A549 (cell line): ENCODE data around the gene NUDT16L1. TPM values are rescaled to one million over a fixed set of nuclear protein-coding genes. Genes with fewer than 3 reads are reported as not detected.

Experiments
- ATAC-seq, 2 experiments: fragments of 200-7000 bp in 1 of 2; fragments of >200 bp in 1 of 2; cut with Nextera tagmentation in 1 of 2; cut with Tn5 transposase in 1 of 2; 3 replicates each; pipeline versions ENCODE4 v1.8.0 to v1.9.1; 2018 to 2020; ENCODE audit warnings: mild to moderate bottlenecking in 1 of 2, moderate library complexity in 1 of 2
- CTCF ChIA-PET: fragments of 300-600 bp; sonication (Branson Sonifier 250); formaldehyde crosslinking; extraction: SDS; loops from one replicate; lab custom pipeline; 2021; ENCODE audit warnings: antibody characterized with exemption, inconsistent platforms; lab: Yijun Ruan, JAX
- POLR2A ChIA-PET: fragments of 350-600 bp; formaldehyde crosslinking; extraction: SDS; loops from one replicate; lab custom pipeline; 2021; ENCODE audit warnings: antibody characterized with exemption, inconsistent platforms; lab: Yijun Ruan, JAX
- DNase-seq, 2 experiments: peaks; one replicate each; pipeline versions ENCODE4 v3.0.0 to v3.0.0-alpha.2; 2011 to 2016; ENCODE audit warnings: low read depth in 1 of 2, low spot score in 1 of 2
- FAIRE-seq: peaks from 2 replicates; lab custom pipeline; 2011; peaks lifted over from hg19 to GRCh38; lab: Jason Lieb, UNC
- H3K27ac ChIP-seq, 2 experiments: fragments of >200 bp; sonication (Bioruptor Twin); formaldehyde crosslinking; 3 replicates each; pipeline ENCODE4 v1.5.1; 2016 to 2017
- H3K4me1 ChIP-seq: fragments of >200 bp; sonication (Bioruptor Twin); formaldehyde crosslinking; 3 replicates; pipeline ENCODE4 v1.6.1; 2016
- H3K4me2 ChIP-seq: fragments of >200 bp; sonication (Bioruptor Twin); formaldehyde crosslinking; 3 replicates; pipeline ENCODE4 v1.6.1; 2016
- H3K4me3 ChIP-seq: fragments of >200 bp; sonication (Bioruptor Twin); formaldehyde crosslinking; 3 replicates; pipeline ENCODE4 v1.5.1; 2016
- H3K9me3 ChIP-seq: fragments of >200 bp; sonication (Bioruptor Twin); formaldehyde crosslinking; 3 replicates; pipeline ENCODE4 v1.6.1; 2016
- ATOH8 ChIP-seq: fragments of 250-450 bp; sonication (Bioruptor Pico); IDR thresholded peaks from 2 replicates; pipeline ENCODE4 v1.5.0; 2020; ENCODE audit warnings: low read depth, mild to moderate bottlenecking, moderate library complexity
- BCL3 ChIP-seq: fragments of >200 bp; sonication (Bioruptor Twin); formaldehyde crosslinking; IDR thresholded peaks from 3 replicates; pipeline ENCODE4 v1.6.1; 2016
- BHLHE40 ChIP-seq: IDR thresholded peaks from 2 replicates; pipeline ENCODE4 v1.6.1; 2012; ENCODE audit warnings: low read depth, low read length, inconsistent platforms
- CEBPB ChIP-seq, 2 experiments: fragments of >200 bp in 1 of 2; sonication (Bioruptor Twin) in 1 of 2; formaldehyde crosslinking in 1 of 2; IDR thresholded peaks; 2 replicates each; pipeline ENCODE4 v1.6.1; 2012 to 2016
- CHD2 ChIP-seq: fragments of 150-350 bp; IDR thresholded peaks from 2 replicates; pipeline ENCODE4 v1.6.1; 2014; ENCODE audit warnings: low read length; ENCODE audit not compliant: partially characterized antibody
- E2F6 ChIP-seq: IDR thresholded peaks from 2 replicates; pipeline ENCODE4 v1.6.1; 2012; ENCODE audit warnings: low read depth, borderline replicate concordance
- ELK1 ChIP-seq: fragments of 150-350 bp; IDR thresholded peaks from 2 replicates; pipeline ENCODE4 v1.6.1; 2014; ENCODE audit warnings: low read depth, mild to moderate bottlenecking, low read length
- FOSB ChIP-seq: fragments of 250-450 bp; sonication (Bioruptor Pico); IDR thresholded peaks from 2 replicates; pipeline ENCODE4 v1.5.0; 2020; ENCODE audit warnings: mild to moderate bottlenecking, moderate library complexity
- HEYL ChIP-seq: fragments of 250-450 bp; sonication (Bioruptor Pico); IDR thresholded peaks from 2 replicates; pipeline ENCODE4 v1.8.0; 2021; ENCODE audit warnings: mild to moderate bottlenecking, moderate library complexity
- HMGXB4 ChIP-seq: fragments of 250-450 bp; sonication (Bioruptor Pico); IDR thresholded peaks from 2 replicates; pipeline ENCODE4 v1.5.0; 2021; ENCODE audit warnings: mild to moderate bottlenecking, moderate library complexity, borderline replicate concordance
- HOXA7 ChIP-seq: fragments of 250-450 bp; sonication (Bioruptor Pico); IDR thresholded peaks from 2 replicates; pipeline ENCODE4 v1.5.0; 2020; ENCODE audit warnings: mild to moderate bottlenecking, moderate library complexity
- HOXB5 ChIP-seq: fragments of 250-450 bp; sonication (Bioruptor Pico); IDR thresholded peaks from 2 replicates; pipeline ENCODE4 v1.5.0; 2020; ENCODE audit warnings: mild to moderate bottlenecking, moderate library complexity
- KDM5A ChIP-seq: fragments of 200-600 bp; sonication (generic); IDR thresholded peaks from 2 replicates; pipeline ENCODE4 v1.6.1; 2016; ENCODE audit warnings: antibody characterized with exemption, mild to moderate bottlenecking
- MAFK ChIP-seq: fragments of 450-650 bp; IDR thresholded peaks from 2 replicates; pipeline ENCODE4 v1.6.1; 2014; ENCODE audit not compliant: partially characterized antibody
- MAX ChIP-seq: IDR thresholded peaks from 2 replicates; pipeline ENCODE4 v1.6.1; 2012
- MAZ ChIP-seq: fragments of 150-350 bp; IDR thresholded peaks from 2 replicates; pipeline ENCODE4 v1.6.1; 2014; ENCODE audit warnings: antibody characterized with exemption, low read depth, low read length, borderline replicate concordance
- MYC ChIP-seq: IDR thresholded peaks from 2 replicates; pipeline ENCODE4 v1.6.1; 2012; ENCODE audit warnings: mild to moderate bottlenecking, inconsistent platforms, low read length, improper control_type of control experiment, borderline replicate concordance
- NFE2L2 ChIP-seq: fragments of 150-350 bp; conservative IDR thresholded peaks from 2 replicates; pipeline ENCODE4 v1.6.1; 2014; ENCODE audit warnings: low read length
- NR3C1 ChIP-seq: fragments of >200 bp; sonication (Bioruptor Twin); formaldehyde crosslinking; IDR thresholded peaks from 3 replicates; pipeline ENCODE4 v1.6.1; 2017
- PBX3 ChIP-seq: IDR thresholded peaks from 2 replicates; pipeline ENCODE4 v1.6.1; 2012
- PHF8 ChIP-seq: fragments of 200-600 bp; sonication (generic); IDR thresholded peaks from 2 replicates; pipeline ENCODE4 v1.6.1; 2016; ENCODE audit warnings: low read depth, mild to moderate bottlenecking, antibody characterized with exemption, moderate library complexity, borderline replicate concordance
- POLR2A ChIP-seq: IDR thresholded peaks from 2 replicates; pipeline ENCODE4 v1.6.1; 2012; ENCODE audit warnings: mild to moderate bottlenecking, low read length
- TP53 ChIP-seq: fragments of 250-450 bp; sonication (Bioruptor Pico); IDR thresholded peaks from 2 replicates; pipeline ENCODE4 v1.5.0; 2021; ENCODE audit warnings: mild to moderate bottlenecking, moderate library complexity
- ZC3H11A ChIP-seq: fragments of 450-650 bp; IDR thresholded peaks from 2 replicates; pipeline ENCODE4 v1.6.1; 2014; ENCODE audit warnings: antibody characterized with exemption, mild to moderate bottlenecking
- ZFP36 ChIP-seq: fragments of 450-650 bp; IDR thresholded peaks from 2 replicates; pipeline ENCODE4 v1.6.1; 2014; ENCODE audit warnings: borderline replicate concordance; ENCODE audit not compliant: partially characterized antibody
- WGBS: methylation state at CpG from one replicate; pipeline ENCODE4 v1.1.6; 2017; ENCODE audit errors: missing lambda C conversion rate; 5-methylcytosine and 5-hydroxymethylcytosine counted together
- polyA plus RNA-seq, 4 experiments: library from polyadenylated mRNA; depleted of rRNA in 3 of 4; stranded (reverse); fragments of >200 nt; fragmentation: RNase III in 1 of 4; extraction: RNeasy Plus Mini Kit Qiagen cat#74134 plus additional on column Dnase treatment in 1 of 4; gene quantifications; 2 replicates in 3 of 4; 3 replicates in 1 of 4; pipeline ENCODE4 v1.2.3, GENCODE V29; 2011 to 2017

Gene NUDT16L1
- polyA plus RNA-seq, 2 of the 4 experiments (the other 2 are of a cell fraction) = 15.5 to 22.9 TPM

GRCh38 chr16:4734730-4735535 is 41.6 kb downstream of the NUDT16L1 start:
- peak; percentile 73 to 81 for DNase-seq
- FAIRE-seq = no peak
- ChIA-PET CTCF (interaction anchor here (0.9 to 2.0 kb wide), 3 partner anchors 10 to 221 kb away, joined by 4 to 8 read pairs (median 4); no protein-coding TSS in a partner anchor), POLR2A (interaction anchor here (0.6 to 2.4 kb wide), 18 partner anchors 9 to 223 kb away, joined by 3 to 25 read pairs (median 4); partner anchors contain the start of genes NUDT16L1, ROGDI, SEC14L5 and ZNF500)
- Histone ChIP-seq H3K4me2 (peak overlapping the region; percentile 90), H3K27ac (peak overlapping the region; percentile 78 to 94), H3K4me1 (peaks cover 8% of the 10 kb centered on the region; the same call in 1 of the 3 replicates), H3K4me3 (peak overlapping the region; percentile 92), H3K9me3 (no peaks in the 10 kb centered on the region)
- WGBS = 27% methylated on average over 24 of the region's 38 CpGs
- TF ChIP-seq MYC (peak; percentile 72; the same call in 1 of the 2 replicates), ZC3H11A (no peak), FOSB (no peak), TP53 (CRISPR knock-in tag) (no peak), NFE2L2 (no peak), HOXB5 (CRISPR knock-in tag) (no peak), BHLHE40 (no peak), HEYL (CRISPR knock-in tag) (no peak), BCL3 (0 out of 3 replicates have a peak, but pooled peaks have one; percentile 33), POLR2A (peak; percentile 55), MAZ (no peak), MAX (no peak), PHF8 (no peak), PBX3 (no peak), KDM5A (no peak), E2F6 (no peak), NR3C1 (no peak), CEBPB (IDR thresholded peaks at IDR 0.05) (no peak), HOXA7 (CRISPR knock-in tag) (no peak)
- peak; percentile 77 to 83 for ATAC-seq

GRCh38 chr16:4736546-4736945 is 43.2 kb downstream of the NUDT16L1 start:
- Histone ChIP-seq H3K4me1 (peaks cover 8% of the 10 kb centered on the region; the same call in 1 of the 3 replicates), H3K9me3 (no peaks in the 10 kb centered on the region), H3K27ac (no peak overlapping the region), H3K4me3 (no peak overlapping the region), H3K4me2 (no peak overlapping the region)
- DNase-seq (no peak), FAIRE-seq (no peak), ATAC-seq (no peak)
- WGBS = 78% methylated on average over 4 of the region's 4 CpGs
- TF ChIP-seq MAZ (no peak), MAFK (peak; percentile 76)
- POLR2A ChIA-PET = interaction anchor here (1.3 kb wide), 1 partner anchor 66 kb away, joined by 3 read pairs; the partner anchor contains the start of gene ROGDI
- CTCF ChIA-PET = interaction anchor here (0.7 kb wide), 2 partner anchors 35 to 220 kb away, joined by 3 read pairs; no protein-coding TSS in a partner anchor

- H3K4me1 ChIP-seq = peaks cover 8% of the 10 kb centered on the region; the same call in 1 of the 3 replicates
- CTCF ChIA-PET = interaction anchor here (0.7 to 1.2 kb wide), 2 partner anchors 218 to 1019 kb away, joined by 4 to 9 read pairs; no protein-coding TSS in a partner anchor
- WGBS = 78% methylated on average over 13 of the region's 15 CpGs
- no peak overlapping the region for H3K27ac ChIP-seq
- POLR2A ChIA-PET = no interaction called here
- FAIRE-seq (no peak), DNase-seq (no peak), ATAC-seq (no peak)
- H3K4me2 ChIP-seq = no peak overlapping the region
- H3K4me3 ChIP-seq = no peak overlapping the region
- H3K9me3 ChIP-seq = no peaks in the 10 kb centered on the region
- no peak for TF ChIP-seq CEBPB (IDR thresholded peaks at IDR 0.05)
- TF ChIP-seq ELK1 = no peak
- TF ChIP-seq ZFP36 = no peak
- no peak for TF ChIP-seq ATOH8 (CRISPR knock-in tag)
- TF ChIP-seq HMGXB4 (CRISPR knock-in tag) = no peak
- no peak for TF ChIP-seq CHD2
These were observed 44.2 kb downstream of the NUDT16L1 start for GRCh38 chr16:4737545-4737944.
